PC-3 (cell line): ENCODE measurements around the gene FBF1.

Source experiments
- CTCF ChIP-seq: fragments of 300-600 bp; sonication (generic); conservative IDR thresholded peaks from 2 replicates; pipeline ENCODE4 v1.5.1; 2017; ENCODE audit warnings: antibody characterized with exemption, low read depth, mild to moderate bottlenecking, low read length
- EZH2 ChIP-seq: fragments of 300-600 bp; sonication (generic); IDR thresholded peaks from one replicate; pipeline ENCODE4 v1.6.1; 2017; ENCODE audit warnings: antibody characterized with exemption, mild to moderate bottlenecking, low read length; ENCODE audit not compliant: unreplicated experiment

GRCh38 chr17:75878174-75878998 lies 62.5 kb downstream of the FBF1 start, which contains the start of gene TRIM47:
- TF ChIP-seq CTCF (no peak), EZH2 (no peak)
